Neural cell (in vitro differentiated cells): ENCODE data around the gene RABGAP1L. TPM values are rescaled to one million over a fixed set of nuclear protein-coding genes. Genes with fewer than 3 reads are reported as not detected.

ENCODE experiments used
- H2AFZ ChIP-seq: fragments of 200-600, 300-800 bp; sonication (generic), shearing (Covaris generic); 2 replicates; pipeline ENCODE4 v1.6.0; 2014; ENCODE audit warnings: low read depth, mild to moderate bottlenecking, antibody characterized with exemption, low read length, moderate library complexity
- H3F3A ChIP-seq: fragments of 200-600 bp; shearing (Covaris generic); 2 replicates; pipeline ENCODE4 v1.6.1; 2016; ENCODE audit warnings: mild to moderate bottlenecking, moderate library complexity, mixed read lengths, antibody characterized with exemption, low read length; ENCODE audit not compliant: insufficient read depth, poor library complexity, severe bottlenecking
- H3K27ac ChIP-seq: fragments of 200-600, 300-800 bp; sonication (generic), shearing (Covaris generic); 2 replicates; pipeline ENCODE4 v1.5.1; 2014; ENCODE audit warnings: mild to moderate bottlenecking, low read length, moderate library complexity
- H3K27me3 ChIP-seq: fragments of 300-800, 200-600 bp; sonication (generic), shearing (Covaris generic); 2 replicates; pipeline ENCODE4 v1.6.0; 2014; ENCODE audit warnings: mild to moderate bottlenecking, low read depth, low read length, moderate library complexity; ENCODE audit not compliant: insufficient read depth
- H3K36me3 ChIP-seq: fragments of 300-800, 200-600 bp; sonication (generic), shearing (Covaris generic); 2 replicates; pipeline ENCODE4 v1.5.1; 2014; ENCODE audit warnings: mild to moderate bottlenecking, antibody characterized with exemption, low read length, moderate library complexity; ENCODE audit not compliant: insufficient read depth
- H3K4me2 ChIP-seq: fragments of 300-800, 200-600 bp; sonication (generic), shearing (Covaris generic); 2 replicates; pipeline ENCODE4 v1.6.0; 2014; ENCODE audit warnings: mild to moderate bottlenecking, low read length
- H3K4me3 ChIP-seq: fragments of 300-800, 200-600 bp; sonication (generic), shearing (Covaris generic); 2 replicates; pipeline ENCODE4 v1.5.1; 2014; ENCODE audit warnings: mild to moderate bottlenecking, low read length, moderate library complexity
- H3K79me2 ChIP-seq: fragments of 200-600 bp; shearing (Covaris generic); replicated peaks from 2 replicates; pipeline ENCODE4 v1.6.0; 2014; ENCODE audit warnings: mild to moderate bottlenecking, low read length, moderate library complexity; ENCODE audit not compliant: insufficient read depth
- H3K9ac ChIP-seq: fragments of 300-800, 200-600 bp; sonication (generic), shearing (Covaris generic); 2 replicates; pipeline ENCODE4 v1.6.1; 2016; ENCODE audit warnings: mild to moderate bottlenecking, low read length, mixed read lengths
- H3K9me2 ChIP-seq: fragments of 200-600 bp; shearing (Covaris generic); 2 replicates; pipeline ENCODE4 v1.6.1; 2016; ENCODE audit warnings: mild to moderate bottlenecking, low read length, mixed read lengths; ENCODE audit not compliant: insufficient read depth
- H3K9me3 ChIP-seq: fragments of 200-600, 300-800 bp; sonication (generic), shearing (Covaris generic); 2 replicates; pipeline ENCODE4 v1.6.1; 2016; ENCODE audit warnings: mild to moderate bottlenecking, mixed run types, low read length, moderate library complexity, mixed read lengths
- H4K20me1 ChIP-seq: fragments of 200-600 bp; shearing (Covaris generic); 2 replicates; pipeline ENCODE4 v1.6.1; 2016; ENCODE audit warnings: mild to moderate bottlenecking, mixed run types; ENCODE audit not compliant: insufficient read depth
- CTCF ChIP-seq: fragments of 450-650 bp; IDR thresholded peaks from 2 replicates; pipeline ENCODE4 v1.5.1; 2014; ENCODE audit warnings: antibody characterized with exemption, mild to moderate bottlenecking, moderate library complexity; ENCODE audit not compliant: poor library complexity, severe bottlenecking
- EP300 ChIP-seq: fragments of 450-650 bp; conservative IDR thresholded peaks from 2 replicates; pipeline ENCODE4 v1.6.1; 2014; ENCODE audit warnings: antibody characterized with exemption, mild to moderate bottlenecking, moderate library complexity; ENCODE audit not compliant: poor library complexity, severe bottlenecking
- EZH2 ChIP-seq: fragments of 200-600, 300-800 bp; shearing (Covaris generic), sonication (generic); IDR thresholded peaks from 2 replicates; pipeline ENCODE4 v1.6.1; 2014; ENCODE audit warnings: antibody characterized with exemption, low read length, borderline replicate concordance, mild to moderate bottlenecking; ENCODE audit not compliant: insufficient read depth, poor library complexity, severe bottlenecking
- MXI1 ChIP-seq: fragments of 450-650 bp; conservative IDR thresholded peaks from 2 replicates; pipeline ENCODE4 v1.6.1; 2014; ENCODE audit warnings: antibody characterized with exemption, mild to moderate bottlenecking; ENCODE audit not compliant: poor library complexity, severe bottlenecking
- POLR2AphosphoS5 ChIP-seq: IDR thresholded peaks from 2 replicates; pipeline ENCODE4 v1.6.1; 2012
- RAD21 ChIP-seq: fragments of 450-650 bp; conservative IDR thresholded peaks from 2 replicates; pipeline ENCODE4 v1.6.1; 2014; ENCODE audit warnings: antibody characterized with exemption, mild to moderate bottlenecking, moderate library complexity
- REST ChIP-seq: IDR thresholded peaks from 2 replicates; pipeline ENCODE4 v1.6.1; 2012; ENCODE audit warnings: borderline replicate concordance
- SMC3 ChIP-seq: fragments of 450-650 bp; conservative IDR thresholded peaks from 2 replicates; pipeline ENCODE4 v1.6.1; 2014; ENCODE audit warnings: antibody characterized with exemption, mild to moderate bottlenecking, moderate library complexity; ENCODE audit not compliant: poor library complexity
- TAF1 ChIP-seq: IDR thresholded peaks from 2 replicates; pipeline ENCODE4 v1.6.1; 2012; ENCODE audit warnings: low read depth
- polyA plus RNA-seq: library from polyadenylated mRNA; depleted of rRNA; stranded (reverse); fragments of >200 nt; gene quantifications from 2 replicates; pipeline ENCODE4 v1.2.3, GENCODE V29; 2014

RABGAP1L gene
- polyA plus RNA-seq, 1 donor from 2014 or later = 32.2 TPM

- no peak overlapping the region for H3K27ac ChIP-seq
- no peaks in the 10 kb centered on the region for H3K9me2 ChIP-seq
- TF ChIP-seq POLR2AphosphoS5 (no peak), EZH2 (no peak), SMC3 (no peak), CTCF (no peak), REST (no peak), EP300 (no peak), RAD21 (no peak), TAF1 (no peak)
- no peaks in the 10 kb centered on the region for H3K79me2 ChIP-seq
- H2AFZ ChIP-seq = no peak overlapping the region
- H3K27me3 ChIP-seq = no peaks in the 10 kb centered on the region
- H4K20me1 ChIP-seq = no peaks in the 10 kb centered on the region
- no peak overlapping the region for H3K4me2 ChIP-seq
- no peak overlapping the region for H3K4me3 ChIP-seq
- no peak overlapping the region for H3K9ac ChIP-seq
- no peaks in the 10 kb centered on the region for H3K9me3 ChIP-seq
- no peaks in the 10 kb centered on the region for H3F3A ChIP-seq
- no peaks in the 10 kb centered on the region for H3K36me3 ChIP-seq
Measured at GRCh38 chr1:174152427-174152826, 6.9 kb upstream of the RABGAP1L start.

GRCh38 chr1:174153085-174153824 is 6.1 kb upstream of the RABGAP1L start:
- Histone ChIP-seq H3K36me3 (no peaks in the 10 kb centered on the region), H3K4me3 (no peak overlapping the region), H3F3A (no peaks in the 10 kb centered on the region), H3K9me3 (no peaks in the 10 kb centered on the region), H2AFZ (no peak overlapping the region), H4K20me1 (no peaks in the 10 kb centered on the region), H3K79me2 (no peaks in the 10 kb centered on the region), H3K27ac (no peak overlapping the region), H3K9ac (no peak overlapping the region), H3K9me2 (no peaks in the 10 kb centered on the region), H3K4me2 (no peak overlapping the region), H3K27me3 (no peaks in the 10 kb centered on the region)
- TF ChIP-seq EP300 = no peak
- TF ChIP-seq TAF1 = no peak
- no peak for TF ChIP-seq REST
- no peak for TF ChIP-seq POLR2AphosphoS5
- TF ChIP-seq RAD21 = no peak
- TF ChIP-seq CTCF = no peak
- TF ChIP-seq SMC3 = no peak
- TF ChIP-seq MXI1 = no peak
- TF ChIP-seq EZH2 = no peak
